ENCODE measurements around the gene SFTPA2. TPM values are rescaled to one million over a fixed set of nuclear protein-coding genes. Genes with fewer than 3 reads are reported as not detected.
A peak's percentile ranks its signal among the peaks of the same experiment; 100 is the strongest.
"Not testable (repeated sequence)": the region's sequence is repeated elsewhere in the genome, so short reads cannot be mapped to it uniquely, and the experiment has no call there.

SFTPA2 gene
- total and polyA plus RNA-seq, 2 donors = 0.32 TPM; not detected in 1

- H3K36me3 ChIP-seq (ENCODE audit: insufficient read depth); H3K4me1 ChIP-seq (ENCODE audit: insufficient read depth); H3K4me3 ChIP-seq (ENCODE audit: low read depth, low read length); DNase-seq (ENCODE audit: extremely low spot score); H3K27ac ChIP-seq (ENCODE audit: low read depth): not testable (repeated sequence)
- WGBS = 83% methylated on average over 6 of the region's 6 CpGs
Measured at GRCh38 chr10:79582954-79583353, 22.7 kb upstream of the SFTPA2 start.

DNA sequence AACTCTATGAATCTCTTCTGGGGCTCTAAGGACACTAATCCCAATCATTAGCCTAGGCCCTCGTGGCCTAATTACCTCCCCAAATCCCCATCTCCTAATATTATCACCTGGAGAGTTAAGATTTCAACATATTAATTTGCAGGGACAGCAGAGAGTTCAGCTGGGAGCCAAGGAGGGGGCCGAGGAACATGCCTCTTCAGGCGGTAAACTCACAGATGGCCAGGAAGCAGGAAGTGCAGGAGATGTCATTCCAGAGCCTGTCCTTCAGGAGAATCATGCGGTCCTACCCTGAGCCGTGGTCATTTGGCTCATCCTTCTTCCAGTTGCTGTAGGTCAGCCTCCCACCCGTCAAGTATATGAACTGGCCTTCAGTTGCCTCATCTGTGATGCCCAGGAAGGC, 21.9 kb upstream of the SFTPA2 start:
- H3K4me1 ChIP-seq (ENCODE audit: insufficient read depth) = no peaks in the 10 kb centered on the region
- H3K27ac ChIP-seq (ENCODE audit: low read depth) = no peak overlapping the region
- no peak overlapping the region for H3K4me3 ChIP-seq (ENCODE audit: low read depth, low read length)
- H3K36me3 ChIP-seq (ENCODE audit: insufficient read depth) = no peaks in the 10 kb centered on the region
- no peak for DNase-seq (ENCODE audit: extremely low spot score)
- 82% methylated on average over 6 of the region's 6 CpGs for WGBS

GRCh38 chr10:79581044-79581443, 20.8 kb upstream of the SFTPA2 start:
- Histone ChIP-seq H3K27ac (ENCODE audit: low read depth) (no peak overlapping the region), H3K4me3 (ENCODE audit: low read depth, low read length) (no peak overlapping the region), H3K36me3 (ENCODE audit: insufficient read depth) (no peaks in the 10 kb centered on the region), H3K4me1 (ENCODE audit: insufficient read depth) (no peaks in the 10 kb centered on the region)
- DNase-seq (ENCODE audit: extremely low spot score) = no peak

- Histone ChIP-seq H3K36me3 (ENCODE audit: insufficient read depth) (no peaks in the 10 kb centered on the region), H3K4me3 (ENCODE audit: low read depth, low read length) (no peak overlapping the region), H3K4me1 (ENCODE audit: insufficient read depth) (no peaks in the 10 kb centered on the region), H3K27ac (ENCODE audit: low read depth) (no peak overlapping the region)
- DNase-seq (ENCODE audit: extremely low spot score) = no peak
- WGBS = 94% methylated on average over 2 of the region's 2 CpGs
Measured at GRCh38 chr10:79579361-79579760, 19.2 kb upstream of the SFTPA2 start.

DNA sequence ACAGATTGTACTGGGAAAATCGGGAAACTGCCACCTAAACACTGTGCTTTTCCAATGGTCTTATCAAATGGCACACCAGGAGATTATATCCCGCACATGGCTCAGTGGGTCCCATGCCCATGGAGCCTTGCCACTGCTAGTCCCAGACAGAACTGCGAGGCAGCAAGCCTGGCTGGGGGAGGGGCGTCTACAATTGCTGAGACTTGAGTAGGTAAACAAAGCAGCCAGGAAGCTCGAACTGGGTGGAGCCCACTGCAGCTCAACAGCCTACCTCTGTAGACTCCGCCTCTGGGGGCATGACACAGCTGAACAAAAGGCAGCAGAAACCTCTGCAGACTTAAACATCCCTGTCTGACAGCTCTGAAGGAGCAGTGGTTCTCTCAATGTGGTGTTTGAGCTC, 10.4 kb upstream of the SFTPA2 start:
- 87% methylated on average over 6 of the region's 6 CpGs for WGBS
- H3K4me3 ChIP-seq (ENCODE audit: low read depth, low read length); DNase-seq (ENCODE audit: extremely low spot score); H3K27ac ChIP-seq (ENCODE audit: low read depth); H3K4me1 ChIP-seq (ENCODE audit: insufficient read depth); H3K36me3 ChIP-seq (ENCODE audit: insufficient read depth): not testable (repeated sequence)

DNA sequence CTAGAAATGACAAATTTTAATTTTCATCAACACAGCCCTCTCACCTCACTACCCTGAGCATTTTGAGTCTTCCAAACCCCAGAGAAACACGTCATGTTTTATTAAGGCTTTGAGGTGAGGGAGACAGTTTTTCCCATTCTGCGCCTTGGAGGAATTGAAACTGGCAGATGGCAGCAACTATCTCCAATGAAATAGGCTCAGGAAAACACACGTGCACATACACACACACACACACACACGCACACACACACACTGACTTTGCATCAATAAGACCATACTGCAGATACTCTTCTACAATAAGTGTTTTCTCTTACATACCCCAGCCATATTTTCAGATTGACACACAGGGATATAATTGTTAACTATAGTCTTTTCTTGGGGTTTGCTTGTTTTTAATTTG, 3.2 kb upstream of the SFTPA2 start:
- Histone ChIP-seq H3K4me1 (ENCODE audit: insufficient read depth) (no peaks in the 10 kb centered on the region), H3K27ac (ENCODE audit: low read depth) (no peak overlapping the region), H3K4me3 (ENCODE audit: low read depth, low read length) (no peak overlapping the region), H3K36me3 (ENCODE audit: insufficient read depth) (no peaks in the 10 kb centered on the region)
- DNase-seq (ENCODE audit: extremely low spot score) = no peak
- 74% methylated on average over 4 of the region's 4 CpGs for WGBS

DNA sequence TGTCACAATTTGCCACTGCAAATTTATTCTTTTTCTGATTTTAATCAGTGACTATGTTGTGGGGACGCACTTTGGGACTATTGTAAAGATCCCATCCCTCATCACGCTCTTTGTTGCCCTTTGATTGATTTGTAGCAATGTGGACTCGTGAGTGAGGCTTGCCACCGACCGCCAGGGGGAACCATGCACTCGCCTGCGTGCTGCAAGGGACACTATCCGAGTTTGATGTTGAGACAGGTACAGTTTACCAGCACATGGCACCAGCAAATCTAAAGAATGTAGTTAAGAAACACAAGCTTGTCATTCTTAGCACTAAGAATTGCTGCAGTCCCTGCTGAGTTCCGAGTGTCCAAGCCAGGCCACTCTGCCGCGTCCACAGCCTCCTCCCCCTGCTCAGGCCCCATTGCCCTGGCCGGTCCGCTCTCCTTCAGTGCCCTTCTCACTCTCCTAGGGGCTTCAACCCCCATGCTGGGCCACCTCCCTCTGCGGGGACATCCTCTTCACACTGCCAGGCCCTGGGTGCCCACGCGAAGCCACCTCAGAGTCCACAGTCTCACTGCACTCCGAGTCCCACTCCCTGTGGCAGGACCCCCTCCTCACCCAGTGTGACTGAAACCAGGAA, 2.0 kb upstream of the SFTPA2 start:
- H3K4me3 ChIP-seq (ENCODE audit: low read depth, low read length) = no peak overlapping the region

GRCh38 chr10:79561257-79561656, 1.1 kb upstream of the SFTPA2 start:
- 90% methylated on average over 3 of the region's 3 CpGs for WGBS

More for the DNA sequence above, 2.0 kb upstream of the SFTPA2 start:
- peak; percentile 7 for DNase-seq (ENCODE audit: extremely low spot score)
- Histone ChIP-seq H3K36me3 (ENCODE audit: insufficient read depth) (no peaks in the 10 kb centered on the region), H3K27ac (ENCODE audit: low read depth) (no peak overlapping the region), H3K4me1 (ENCODE audit: insufficient read depth) (no peaks in the 10 kb centered on the region)
- 15% methylated on average over 17 of the region's 17 CpGs for WGBS

DNA sequence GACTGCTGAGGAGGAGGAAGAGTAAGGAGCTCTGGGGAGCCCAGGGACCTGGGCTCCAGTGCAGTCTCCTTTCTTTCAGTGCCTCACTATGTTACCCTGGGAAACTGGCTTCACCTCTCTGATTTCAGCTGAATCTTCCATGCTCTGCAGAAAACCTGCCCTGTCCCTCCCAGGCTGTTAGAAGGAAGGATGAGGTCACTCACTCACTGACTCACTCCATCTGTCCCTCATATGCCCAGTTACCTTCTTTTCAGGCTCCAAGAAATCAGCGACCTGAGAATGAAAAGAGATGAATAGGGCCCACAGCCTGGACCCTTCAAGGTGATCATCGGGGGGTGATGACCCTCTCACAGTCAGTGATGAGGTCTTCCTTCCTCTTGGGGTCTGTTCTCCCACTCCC, 481 bp downstream of the SFTPA2 start:
- DNase-seq (ENCODE audit: extremely low spot score) = no peak
- Histone ChIP-seq H3K36me3 (ENCODE audit: insufficient read depth) (no peaks in the 10 kb centered on the region), H3K4me1 (ENCODE audit: insufficient read depth) (no peaks in the 10 kb centered on the region), H3K27ac (ENCODE audit: low read depth) (no peak overlapping the region), H3K4me3 (ENCODE audit: low read depth, low read length) (no peak overlapping the region)
- 89% methylated on average over 2 of the region's 2 CpGs for WGBS

More at GRCh38 chr10:79561257-79561656, 1.1 kb upstream of the SFTPA2 start:
- Histone ChIP-seq H3K36me3 (ENCODE audit: insufficient read depth) (no peaks in the 10 kb centered on the region), H3K4me1 (ENCODE audit: insufficient read depth) (no peaks in the 10 kb centered on the region), H3K4me3 (ENCODE audit: low read depth, low read length) (no peak overlapping the region), H3K27ac (ENCODE audit: low read depth) (no peak overlapping the region)
- no peak for DNase-seq (ENCODE audit: extremely low spot score)

DNA sequence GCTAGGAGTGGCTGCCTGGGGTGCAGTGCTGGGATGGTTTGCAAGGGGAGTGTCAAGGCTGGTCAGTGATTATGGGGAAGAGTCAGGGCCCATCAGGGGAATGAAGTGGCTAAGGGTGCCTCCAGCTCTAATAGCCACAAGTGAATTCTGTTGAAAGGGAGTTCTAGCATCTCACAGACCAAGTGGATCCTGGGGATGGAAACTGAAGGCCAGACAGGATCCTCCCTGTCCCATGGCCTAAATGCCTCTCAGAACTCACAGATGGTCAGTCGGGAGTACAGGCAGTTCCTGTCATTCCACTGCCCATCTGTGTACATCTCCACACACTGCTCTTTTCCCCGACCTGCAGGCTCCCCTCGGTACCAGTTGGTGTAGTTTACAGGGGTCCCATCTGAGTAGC, 3.2 kb downstream of the SFTPA2 start:
- not testable (repeated sequence) for H3K27ac ChIP-seq (ENCODE audit: low read depth); H3K4me3 ChIP-seq (ENCODE audit: low read depth, low read length); H3K4me1 ChIP-seq (ENCODE audit: insufficient read depth); H3K36me3 ChIP-seq (ENCODE audit: insufficient read depth); DNase-seq (ENCODE audit: extremely low spot score)
- 86% methylated on average over 3 of the region's 3 CpGs for WGBS

DNA sequence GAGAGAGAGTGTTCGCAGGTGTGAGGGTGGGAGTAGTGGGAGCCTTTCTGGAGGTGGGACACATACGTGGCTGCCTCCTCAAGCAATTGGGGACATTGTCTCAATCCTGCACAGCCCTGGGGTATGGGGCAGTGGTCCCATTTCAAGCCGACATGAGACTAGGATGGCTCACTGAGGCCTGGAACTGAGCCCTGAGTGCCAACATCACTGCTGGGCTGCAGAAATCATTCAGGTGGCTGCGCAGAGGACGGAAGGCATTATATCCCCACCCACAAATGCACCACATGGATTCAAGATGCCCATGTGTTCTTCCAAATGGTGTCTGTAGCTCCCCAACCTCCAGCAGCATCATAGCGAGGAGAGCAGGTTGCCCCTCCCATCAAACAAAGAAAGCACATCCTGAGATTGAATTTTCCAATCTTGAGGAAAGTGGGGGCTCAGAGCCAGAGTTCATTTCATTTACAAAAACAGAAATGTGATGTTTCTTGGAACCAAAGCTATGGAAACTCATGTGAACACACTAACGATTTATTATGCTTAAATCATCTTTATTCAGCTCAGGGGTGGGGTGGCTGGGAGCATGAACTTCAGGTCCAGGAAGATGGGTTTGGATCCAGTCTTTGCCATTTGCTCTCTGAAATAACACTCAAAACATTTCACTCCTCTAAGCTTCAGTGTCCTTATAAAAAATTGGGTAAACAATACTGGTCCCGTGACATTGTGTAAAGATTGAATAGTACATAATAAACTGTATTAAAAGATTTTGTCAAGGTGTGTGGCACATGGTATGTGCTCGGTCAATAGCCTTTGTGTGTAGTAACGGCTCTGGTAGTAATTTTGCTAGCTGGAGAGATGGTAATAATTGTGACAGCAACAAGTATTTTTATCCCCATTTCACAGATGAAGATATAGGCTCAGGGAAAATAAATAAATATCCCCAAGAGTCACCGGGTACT, 4.6 kb downstream of the SFTPA2 start:
- Histone ChIP-seq H3K4me3 (ENCODE audit: low read depth, low read length) (no peak overlapping the region), H3K4me1 (ENCODE audit: insufficient read depth) (no peaks in the 10 kb centered on the region), H3K27ac (ENCODE audit: low read depth) (no peak overlapping the region), H3K36me3 (ENCODE audit: insufficient read depth) (no peaks in the 10 kb centered on the region)
- no peak for DNase-seq (ENCODE audit: extremely low spot score)
- 81% methylated on average over 11 of the region's 11 CpGs for WGBS

DNA sequence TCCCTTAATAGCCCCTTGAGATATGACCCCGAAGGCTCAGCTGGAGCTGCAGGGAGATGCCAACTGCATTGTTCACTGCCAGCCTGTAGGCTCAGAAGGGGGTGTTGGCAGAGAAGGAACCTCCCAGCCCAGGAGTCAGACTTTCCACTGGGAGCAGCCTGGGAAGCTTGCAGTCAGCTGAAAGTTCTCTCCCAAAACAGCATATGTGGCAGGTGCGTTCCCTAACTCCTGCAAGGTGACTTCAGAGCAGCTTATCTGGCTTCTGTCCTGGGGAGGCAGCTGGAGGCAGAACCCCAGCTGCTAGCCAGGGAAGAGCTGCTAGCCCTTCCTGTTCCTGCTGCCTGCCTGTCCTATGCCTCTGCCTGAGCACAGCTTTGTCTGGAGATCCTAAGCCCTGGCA, 8.1 kb downstream of the SFTPA2 start:
- no peak for DNase-seq (ENCODE audit: extremely low spot score)
- Histone ChIP-seq H3K4me3 (ENCODE audit: low read depth, low read length) (no peak overlapping the region), H3K36me3 (ENCODE audit: insufficient read depth) (no peaks in the 10 kb centered on the region), H3K4me1 (ENCODE audit: insufficient read depth) (no peaks in the 10 kb centered on the region), H3K27ac (ENCODE audit: low read depth) (no peak overlapping the region)
- 73% methylated on average over 2 of the region's 2 CpGs for WGBS

- WGBS = 47% methylated on average over 3 of the region's 3 CpGs
- H3K27ac ChIP-seq (ENCODE audit: low read depth) = no peak overlapping the region
- H3K4me1 ChIP-seq (ENCODE audit: insufficient read depth) = no peaks in the 10 kb centered on the region
- H3K4me3 ChIP-seq (ENCODE audit: low read depth, low read length) = no peak overlapping the region
- DNase-seq (ENCODE audit: extremely low spot score) = no peak
- no peaks in the 10 kb centered on the region for H3K36me3 ChIP-seq (ENCODE audit: insufficient read depth)
Measured at GRCh38 chr10:79547973-79548372, 12.2 kb downstream of the SFTPA2 start.

GRCh38 chr10:79547128-79547527, 13.1 kb downstream of the SFTPA2 start:
- H3K4me3 ChIP-seq (ENCODE audit: low read depth, low read length); H3K4me1 ChIP-seq (ENCODE audit: insufficient read depth); H3K27ac ChIP-seq (ENCODE audit: low read depth); DNase-seq (ENCODE audit: extremely low spot score); H3K36me3 ChIP-seq (ENCODE audit: insufficient read depth): not testable (repeated sequence)
- 82% methylated on average over 2 of the region's 2 CpGs for WGBS
